HL-60/S4 (cell line): Measurements from ENCODE around the gene GPR137C.
"Not testable (repeated sequence)": the region's sequence is repeated elsewhere in the genome, so short reads cannot be mapped to it uniquely, and the experiment has no call there.

ENCODE experiments used
- in situ Hi-C: fragments of 300-500 bp; cut with MboI; formaldehyde crosslinking; loops from 2 replicates; pipeline ENCODE4 v1.14.3; 2022; ENCODE audit warnings: low sequenced_read_pairs

The GPR137C gene

DNA sequence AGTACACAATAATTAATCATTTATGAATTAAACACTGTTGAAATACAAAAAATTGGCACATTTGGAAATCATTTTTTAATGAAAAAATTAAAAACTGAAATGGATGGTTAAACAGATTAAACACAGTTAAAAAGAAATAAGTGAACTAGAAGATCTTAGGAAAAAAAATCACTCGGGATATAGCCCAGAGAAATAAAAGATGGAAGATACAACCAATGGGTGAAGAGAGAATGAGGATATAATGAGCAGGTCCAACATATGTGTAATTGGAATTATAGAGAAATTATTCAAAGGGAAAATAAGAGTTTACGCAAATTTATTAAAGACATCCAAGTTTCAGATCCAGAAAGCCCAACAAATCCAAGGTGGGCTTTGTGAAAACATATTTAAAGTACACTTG is 6.1 kb downstream of the GPR137C start:
- in situ Hi-C loops: no loop called here

DNA sequence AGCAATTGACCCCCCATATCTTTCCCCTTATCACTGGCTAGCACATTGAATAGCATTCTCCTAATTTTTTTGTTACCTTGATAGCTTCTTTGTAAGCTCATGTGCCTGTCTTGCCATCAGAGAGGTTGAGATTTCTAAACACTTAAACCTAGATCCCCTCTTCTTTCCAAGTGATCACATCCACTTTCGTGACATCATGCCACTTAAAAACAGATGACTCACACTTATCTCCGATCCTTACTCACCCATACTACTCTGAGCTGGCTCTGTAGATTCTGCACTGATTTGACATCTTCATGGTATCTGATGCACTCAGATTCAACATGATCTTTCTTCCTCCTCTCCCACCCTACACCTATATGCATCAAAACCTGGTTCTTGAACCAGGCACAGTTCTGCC is 10.5 kb downstream of the GPR137C start:
- in situ Hi-C loops: no loop called here

DNA sequence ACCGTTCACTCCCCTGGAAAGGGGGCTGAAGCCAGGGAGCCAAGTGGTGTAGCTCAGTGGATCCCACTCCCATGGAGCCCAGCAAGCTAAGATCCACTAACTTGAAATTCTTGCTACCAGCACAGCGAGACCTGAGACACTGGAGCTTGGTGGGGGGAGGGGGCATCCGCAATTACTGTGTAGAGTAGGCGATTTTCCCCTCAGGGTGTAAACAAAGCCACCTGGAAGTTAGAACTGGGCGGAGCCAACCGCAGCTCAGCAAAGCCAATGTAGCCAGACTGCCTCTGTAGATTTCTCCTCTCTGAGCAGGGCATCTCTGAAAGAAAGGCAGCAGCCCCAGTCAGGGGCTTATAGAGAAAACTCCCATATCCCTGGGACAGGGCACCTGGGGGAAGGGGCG is 15.8 kb downstream of the GPR137C start:
- in situ Hi-C loops: not testable (repeated sequence)

DNA sequence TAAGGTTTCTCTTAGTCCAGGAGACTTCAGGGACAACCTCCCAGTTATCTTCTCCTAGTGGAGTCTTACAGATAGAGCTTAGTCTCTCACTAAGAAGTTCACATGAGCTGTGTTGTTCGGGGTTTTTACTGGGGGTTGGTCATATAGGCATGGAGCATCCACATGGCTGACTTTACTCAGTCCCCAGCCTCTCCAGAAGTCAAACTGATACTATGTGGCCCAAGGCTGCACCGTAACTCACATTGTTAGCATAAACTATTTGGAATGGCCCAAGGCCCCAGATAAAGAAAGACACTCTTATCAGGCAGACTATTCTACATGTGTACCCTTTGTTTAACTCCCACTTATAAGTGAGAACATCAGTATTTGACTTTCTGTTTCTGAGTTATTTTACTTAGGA is 23.2 kb downstream of the GPR137C start:
- in situ Hi-C loops: no loop called here

DNA sequence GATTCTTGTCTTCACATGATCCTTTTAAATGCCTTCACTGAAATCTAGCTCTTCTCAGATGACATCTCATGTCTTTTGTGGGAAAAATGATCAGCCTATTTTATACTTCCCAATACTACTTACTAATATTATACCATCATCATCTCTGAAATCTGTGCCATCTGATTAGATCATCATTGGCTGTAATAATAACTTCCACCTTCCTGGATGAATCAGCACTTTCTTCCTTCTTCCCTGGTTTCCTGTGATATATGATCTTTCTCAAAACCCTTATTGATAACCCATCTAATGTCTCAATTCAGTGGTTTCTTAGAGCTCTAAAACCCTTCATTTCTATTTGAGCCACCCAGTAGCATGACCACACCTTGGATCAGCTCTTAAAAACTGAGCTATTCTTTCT is 30.9 kb downstream of the GPR137C start:
- in situ Hi-C loops: no loop called here

DNA sequence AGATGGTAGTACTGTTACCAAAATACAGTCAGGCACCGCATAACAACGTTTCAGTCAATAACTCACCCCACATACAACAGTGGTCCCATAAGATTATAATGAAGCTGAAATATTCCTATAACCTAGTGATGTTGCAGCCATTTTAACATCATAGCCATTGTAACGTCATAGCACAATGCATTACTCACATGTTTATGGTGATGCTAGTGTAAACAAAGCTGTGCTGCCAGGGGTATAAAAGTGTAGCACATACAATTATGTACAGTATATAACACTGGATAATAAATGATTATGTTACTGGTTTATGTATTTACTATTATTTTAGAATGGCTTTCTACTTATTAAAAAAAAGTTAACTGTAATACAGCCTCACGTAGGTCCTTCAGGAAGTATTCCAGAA is 37.0 kb downstream of the GPR137C start:
- in situ Hi-C loops: no loop called here

DNA sequence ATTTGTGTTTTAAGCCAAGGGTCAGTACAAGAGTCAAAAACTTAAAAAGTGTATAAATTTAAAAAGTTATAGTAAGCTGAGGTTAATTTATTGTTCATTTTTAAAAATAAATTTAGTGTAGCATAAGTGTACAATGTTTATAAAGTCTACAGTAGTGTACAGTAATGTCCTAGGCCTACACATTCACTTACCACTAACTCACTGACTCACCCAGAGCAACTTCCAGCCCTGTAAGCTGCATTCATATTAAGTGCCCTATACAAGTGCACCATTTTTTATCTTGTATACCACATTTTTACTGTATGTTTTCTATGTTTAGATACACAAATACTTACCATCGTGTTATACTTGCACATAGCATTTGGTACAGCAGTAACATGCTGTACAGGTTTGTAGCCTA is 37.7 kb downstream of the GPR137C start:
- in situ Hi-C loops: no loop called here

DNA sequence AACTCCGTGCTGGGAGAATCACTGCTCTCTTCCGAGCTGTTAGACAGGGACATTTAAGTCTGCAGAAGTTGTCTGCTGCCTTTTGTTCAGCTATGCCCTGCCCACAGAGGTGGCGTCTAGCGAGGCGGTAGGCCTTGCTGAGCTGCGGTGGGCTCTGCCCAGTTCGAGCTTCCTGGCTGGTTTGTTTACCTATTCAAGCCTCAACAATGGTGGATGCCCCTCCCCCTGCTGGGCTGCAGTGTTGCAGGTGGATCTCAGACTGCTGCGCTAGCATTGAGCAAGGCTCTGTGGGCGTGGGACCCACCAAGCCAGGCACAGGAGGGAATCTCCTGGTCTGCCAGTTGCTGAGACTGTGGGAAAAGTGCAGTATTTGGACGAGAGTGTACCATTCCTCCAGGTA is 43.7 kb downstream of the GPR137C start:
- in situ Hi-C loops: no loop called here

DNA sequence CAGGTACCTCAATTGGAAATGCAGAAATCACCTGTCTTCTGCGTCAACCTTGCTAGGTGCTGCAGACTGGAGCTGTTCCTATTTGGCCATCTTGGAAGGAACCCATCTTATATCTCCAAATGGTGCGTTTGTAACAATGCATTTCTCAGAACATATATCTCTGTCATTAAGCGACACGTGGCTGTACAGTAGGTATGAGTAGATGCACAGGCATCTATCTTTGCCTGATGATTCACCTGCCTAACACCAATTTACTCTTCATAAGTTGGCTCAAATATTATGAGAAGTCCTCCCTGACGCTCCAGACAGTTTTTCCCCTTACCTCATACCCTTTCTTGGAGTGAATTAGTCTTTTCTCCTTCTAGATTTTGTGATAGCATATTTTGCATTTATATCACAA is 44.2 kb downstream of the GPR137C start:
- in situ Hi-C loops: no loop called here

DNA sequence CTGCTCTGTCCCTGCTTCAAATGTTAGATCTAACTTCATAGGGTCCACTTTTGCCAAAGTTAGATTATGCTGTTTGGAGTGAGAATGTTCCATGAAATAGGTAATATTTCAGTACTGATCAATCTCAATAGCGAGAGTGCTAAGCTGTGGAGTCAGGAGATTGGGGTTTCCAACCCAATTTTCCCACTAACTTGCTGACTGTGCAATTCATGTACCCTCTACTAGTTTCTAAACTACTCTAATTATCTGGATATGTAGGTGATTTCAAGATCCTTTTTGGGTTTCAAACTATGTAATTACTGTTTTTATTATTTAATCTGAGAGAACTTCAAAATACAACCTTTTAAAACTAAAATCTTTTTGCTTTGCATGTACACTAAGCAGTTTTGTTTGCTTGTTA is 45.9 kb downstream of the GPR137C start:
- in situ Hi-C loops: no loop called here

DNA sequence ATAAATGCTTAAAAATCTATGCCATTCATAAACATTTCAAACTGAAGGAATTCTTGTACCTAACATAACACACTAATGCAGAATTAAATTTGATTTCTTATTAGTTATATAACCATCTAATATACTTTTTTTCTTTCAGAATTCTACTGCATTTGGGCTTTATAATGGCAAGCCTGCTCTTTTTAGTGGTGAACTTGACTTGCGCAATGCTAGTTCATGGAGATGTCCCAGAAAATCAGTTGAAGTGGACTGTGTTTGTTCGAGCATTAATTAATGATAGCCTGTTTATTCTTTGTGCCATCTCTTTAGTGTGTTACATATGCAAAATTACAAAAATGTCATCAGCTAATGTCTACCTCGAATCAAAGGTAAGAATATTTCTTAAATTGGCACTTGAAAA is 47.3 kb downstream of the GPR137C start:
- in situ Hi-C loops: no loop called here

DNA sequence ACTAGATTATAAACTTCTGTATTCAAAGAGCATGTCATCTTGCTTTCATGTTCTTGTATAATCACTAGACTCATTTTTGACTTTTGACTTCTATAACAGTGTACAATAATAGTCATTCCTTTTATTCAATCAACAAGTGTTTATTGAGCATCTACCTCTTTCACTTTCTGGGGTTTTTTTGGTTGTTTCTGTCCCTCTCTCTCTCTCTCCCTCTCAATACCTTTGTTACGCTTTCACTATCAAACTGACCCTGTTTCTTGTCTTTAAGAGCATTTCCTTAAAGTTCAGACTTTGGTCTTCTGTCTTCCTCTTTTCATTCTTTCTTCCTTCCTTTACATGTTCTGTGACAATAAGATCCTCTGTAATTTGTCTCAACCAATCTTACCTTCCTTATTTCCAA is 49.5 kb downstream of the GPR137C start:
- in situ Hi-C loops: no loop called here

DNA sequence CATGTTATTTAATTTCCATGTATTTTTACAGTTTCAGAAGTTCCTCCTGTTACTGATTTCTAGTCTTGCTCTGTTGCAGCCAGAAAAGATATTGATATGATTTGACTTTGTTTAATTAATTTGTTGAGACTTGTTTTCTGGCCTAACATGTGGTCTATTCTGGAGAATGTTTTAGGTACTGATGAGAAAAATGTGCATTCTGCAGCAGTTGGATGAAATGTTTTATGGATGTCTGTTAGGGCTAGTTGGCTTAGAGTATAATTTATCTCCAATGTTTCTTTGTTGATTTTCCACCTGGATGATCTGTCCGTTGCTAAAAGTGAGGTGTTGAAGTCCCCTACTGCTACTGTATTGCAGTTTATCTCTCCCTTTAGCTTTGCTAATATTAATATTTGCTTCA is 54.4 kb downstream of the GPR137C start:
- in situ Hi-C loops: no loop called here

DNA sequence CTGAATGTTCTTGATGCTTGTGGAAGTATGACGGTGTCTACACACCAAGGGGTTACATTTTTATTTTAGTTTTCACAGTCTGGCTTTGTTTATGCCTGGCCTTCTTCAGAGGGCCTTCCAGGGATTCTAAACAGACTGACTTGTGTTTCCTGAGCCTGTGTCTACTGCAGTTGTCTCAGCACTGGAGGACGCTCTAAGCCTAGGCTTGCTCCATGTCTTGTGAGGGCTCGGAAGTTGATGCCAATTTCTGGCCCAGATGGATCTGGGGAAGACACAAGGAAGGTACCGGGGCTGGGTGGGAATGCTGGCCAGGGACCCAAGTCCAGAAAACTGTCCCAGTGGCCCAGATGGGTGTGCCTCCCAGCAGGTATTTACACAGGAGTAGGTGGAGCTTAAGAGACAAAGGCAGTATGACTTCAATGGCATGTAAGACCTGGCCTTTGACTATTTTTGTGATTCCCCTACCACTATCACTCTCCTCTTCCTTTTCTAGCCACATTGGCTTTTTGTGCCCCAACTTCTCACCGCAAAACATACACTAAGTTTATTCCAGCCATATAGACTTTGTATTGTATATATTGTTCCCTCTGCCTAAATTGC is 56.9 kb downstream of the GPR137C start:
- in situ Hi-C loops: no loop called here

DNA sequence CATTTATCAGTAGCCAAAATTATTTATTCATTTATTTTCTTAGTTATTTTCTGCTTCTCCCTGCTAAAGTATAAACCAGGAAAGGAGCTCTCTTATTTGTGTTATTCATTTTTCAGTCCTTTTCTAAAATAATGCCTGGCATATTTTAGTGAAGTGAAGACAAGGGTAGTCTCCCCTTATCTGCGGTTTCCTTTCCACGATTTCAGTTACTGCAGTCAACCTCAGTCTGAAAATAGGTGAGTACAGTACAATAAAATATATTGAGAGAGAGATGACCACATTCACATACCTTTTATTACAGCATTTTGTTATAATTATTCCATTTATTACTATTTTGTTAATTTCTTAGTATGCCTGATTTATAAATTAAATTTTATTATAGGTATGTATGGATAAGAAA is 57.6 kb downstream of the GPR137C start:
- in situ Hi-C loops: no loop called here

DNA sequence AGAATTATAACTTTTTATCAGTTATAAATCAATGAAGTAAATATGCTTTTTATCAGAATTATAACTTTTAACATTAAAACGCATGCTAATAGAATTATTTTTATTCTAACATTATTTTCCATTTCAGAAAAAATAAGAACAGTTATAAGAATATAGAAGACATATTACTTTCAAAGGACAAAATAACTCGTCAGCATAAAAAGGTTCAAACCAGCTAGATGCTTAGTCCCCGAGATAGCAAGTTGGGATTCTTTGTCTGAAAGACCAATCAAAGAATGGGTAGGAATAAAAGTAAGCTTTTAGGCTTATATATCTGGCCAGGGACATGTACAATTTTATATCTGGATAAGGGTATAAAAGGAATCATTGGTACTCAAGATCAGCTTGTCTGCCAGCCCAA is 66.0 kb downstream of the GPR137C start:
- in situ Hi-C loops: no loop called here

DNA sequence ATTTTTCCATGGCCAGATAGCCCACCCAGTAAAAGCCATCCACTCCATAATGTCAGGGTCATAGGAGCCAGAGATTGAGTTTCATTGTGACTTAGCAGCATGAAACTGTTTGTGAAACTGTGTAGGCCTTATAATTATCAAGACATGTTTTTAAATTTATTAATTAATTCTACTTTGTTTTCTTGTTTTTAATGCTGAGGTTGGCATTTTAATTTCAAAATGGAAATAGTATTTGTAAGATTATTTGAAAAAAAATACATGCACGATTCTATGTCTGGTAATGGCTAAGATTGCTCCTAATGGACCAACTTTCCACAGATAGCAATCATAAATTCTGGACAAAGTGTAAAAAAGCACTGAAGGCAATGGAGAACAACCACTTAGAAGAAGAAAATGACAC is 67.1 kb downstream of the GPR137C start:
- in situ Hi-C loops: no loop called here

DNA sequence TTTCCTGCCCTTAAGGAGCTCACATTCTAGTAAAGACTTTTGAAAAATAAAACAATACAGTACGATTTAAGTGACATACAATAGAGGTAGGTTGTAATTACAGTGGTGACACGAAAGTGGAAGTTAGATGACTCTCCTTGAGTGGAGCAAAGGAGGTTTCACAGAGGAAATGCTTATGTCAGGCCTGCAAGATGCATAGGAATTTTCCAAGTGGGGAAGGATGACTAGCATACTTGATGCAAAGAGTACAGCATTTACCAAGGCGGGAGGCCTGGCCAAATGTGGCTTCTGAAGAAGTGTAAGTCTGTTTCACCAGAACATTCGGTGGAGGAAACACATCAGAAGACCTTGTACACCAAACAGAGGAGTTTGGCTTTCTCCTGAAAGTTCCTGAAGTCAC is 87.5 kb downstream of the GPR137C start:
- in situ Hi-C loops: no loop called here

DNA sequence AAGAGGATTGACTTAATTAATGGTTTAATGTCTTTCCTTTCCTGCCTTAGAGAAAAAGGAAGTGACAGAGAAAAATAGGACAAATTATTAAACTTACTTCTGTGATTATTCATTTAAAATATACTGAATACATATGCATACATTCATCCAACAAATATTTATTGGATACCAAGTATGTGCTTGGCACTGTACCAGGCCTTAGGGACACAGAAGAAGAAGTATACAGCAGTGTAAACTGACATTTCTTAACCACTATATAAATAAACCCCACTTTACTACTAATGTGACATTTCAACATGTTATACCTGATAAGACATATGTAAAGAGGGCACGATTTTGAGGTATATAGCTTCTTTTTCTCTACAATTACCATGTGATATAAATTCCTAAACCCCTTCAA is 89.1 kb downstream of the GPR137C start:
- in situ Hi-C loops: no loop called here

DNA sequence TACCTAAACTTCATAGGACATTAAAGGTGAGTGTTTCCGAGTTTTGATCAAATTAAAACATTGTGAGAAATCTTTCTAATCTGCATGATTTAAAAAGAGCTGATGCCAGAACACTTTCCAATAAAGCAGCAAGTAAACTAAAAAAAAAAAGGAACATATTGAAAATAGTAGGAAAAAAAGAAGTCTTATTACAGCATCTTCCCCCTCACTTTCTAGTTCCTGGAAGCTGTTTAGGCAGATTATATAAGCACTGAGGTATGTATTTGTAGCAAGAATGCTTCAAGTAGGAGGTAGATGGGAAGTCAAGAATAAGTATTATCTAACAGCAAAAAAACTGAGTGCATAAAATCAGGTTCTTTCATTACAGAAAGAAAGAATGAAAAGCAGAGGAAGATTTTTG is 96.9 kb downstream of the GPR137C start:
- in situ Hi-C loops: no loop called here

DNA sequence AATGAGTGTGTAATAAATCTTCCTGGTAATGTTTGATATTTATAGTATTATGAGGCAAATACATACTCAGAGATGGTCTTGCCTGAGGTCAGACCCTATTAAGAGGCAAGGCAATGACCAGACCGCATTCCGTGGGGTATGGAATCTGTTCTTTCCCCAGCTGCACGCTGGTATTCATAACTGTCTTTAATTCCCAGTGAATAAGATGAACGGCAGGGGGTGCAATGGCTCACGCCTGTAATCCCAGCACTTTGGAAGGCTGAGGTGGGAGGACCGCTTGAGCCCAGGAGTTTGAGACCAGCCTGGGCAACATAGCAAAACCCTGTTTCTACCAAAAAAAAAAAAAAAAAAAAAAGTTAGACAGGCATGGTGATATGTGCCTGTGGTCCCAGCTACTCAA is 98.1 kb downstream of the GPR137C start:
- in situ Hi-C loops: no loop called here

DNA sequence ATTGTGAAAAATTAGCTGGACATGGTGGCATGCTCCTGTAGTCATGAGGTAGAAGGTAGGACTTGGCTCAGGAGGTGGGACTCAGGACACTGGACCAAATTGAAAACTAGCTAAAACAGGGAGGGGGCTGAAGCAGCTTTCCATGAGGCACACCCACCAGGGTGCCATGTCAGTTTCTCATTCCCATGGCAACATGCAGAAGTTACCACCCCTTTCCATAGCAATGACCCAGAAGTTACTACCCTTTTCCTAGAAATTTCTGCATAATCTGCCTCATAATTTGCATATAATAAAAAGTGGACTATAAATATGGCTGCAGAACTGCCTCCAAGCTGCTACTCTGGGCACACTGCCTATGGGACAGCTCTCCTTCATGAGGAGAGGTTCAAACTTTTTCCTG is 104.3 kb downstream of the GPR137C start:
- in situ Hi-C loops: no loop called here

DNA sequence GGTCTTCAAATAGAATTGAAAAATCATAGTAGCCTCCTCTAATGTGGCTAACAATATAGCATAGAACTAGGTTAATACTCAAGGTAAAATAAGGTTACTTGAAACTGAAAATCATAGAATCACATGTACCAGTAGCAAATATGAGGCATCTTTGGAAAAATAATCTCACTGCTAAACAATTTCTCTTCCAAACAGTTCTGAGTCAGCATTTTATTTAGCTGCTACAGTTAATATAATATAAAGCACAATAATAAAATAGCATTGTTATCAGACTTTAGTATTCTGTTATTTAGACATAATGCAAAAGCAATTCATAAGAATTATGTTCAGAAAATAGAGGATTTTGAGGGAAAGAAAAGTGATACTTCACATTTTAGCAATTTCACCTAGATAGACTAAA is 107.7 kb downstream of the GPR137C start:
- in situ Hi-C loops: no loop called here

DNA sequence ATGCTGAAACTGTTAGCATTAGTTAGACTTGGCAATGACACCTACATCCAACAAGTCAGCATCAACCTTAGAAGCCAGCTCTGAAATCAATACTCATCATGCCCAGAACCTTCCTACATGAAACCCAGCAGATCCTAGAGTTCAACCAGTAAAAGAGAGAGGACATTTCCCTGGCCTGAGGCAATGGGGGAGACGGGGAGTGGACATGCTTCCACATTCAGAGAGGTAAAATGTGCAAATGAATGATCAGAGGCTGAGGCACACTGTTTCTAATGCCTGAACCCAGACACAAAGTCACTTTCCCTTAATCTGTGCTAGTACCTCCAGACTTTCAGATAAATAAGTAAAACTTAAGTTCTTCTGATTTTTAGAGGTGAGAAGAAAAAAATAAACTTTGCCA is 108.2 kb downstream of the GPR137C start:
- in situ Hi-C loops: no loop called here
